Gastrocnemius medialis (tissue), 4 donors: ENCODE results near the gene BNC2.

Experiments
- CTCF ChIP-seq, 5 experiments: fragments of 450-650 bp in 3 of 5; fragments of 200-600 bp in 2 of 5; sonication (generic) in 2 of 5; IDR thresholded peaks in 4 of 5; conservative IDR thresholded peaks in 1 of 5; 1 replicate in 4 of 5; 2 replicates in 1 of 5; pipeline ENCODE4 v1.5.1; 2016 to 2019; ENCODE audit warnings: antibody characterized with exemption in 5 of 5, mild to moderate bottlenecking in 3 of 5, moderate library complexity in 3 of 5
- POLR2A ChIP-seq, 2 donors: fragments of 450-650 bp; IDR thresholded peaks; one replicate each; pipeline ENCODE4 v1.6.1; 2017; ENCODE audit warnings: antibody characterized with exemption in 2 of 2, mild to moderate bottlenecking in 2 of 2, moderate library complexity in 2 of 2

GRCh38 chr9:16784002-16784401 lies 86.5 kb downstream of the BNC2 start:
- TF ChIP-seq CTCF (IDR thresholded peaks at IDR 0.05 in 4 of 5, conservative IDR thresholded peaks at IDR 0.05 in 1 of 5) = no peak
- TF ChIP-seq POLR2A (IDR thresholded peaks at IDR 0.05) = no peak
